ENCODE results near the gene CTIF. TPM values are rescaled to one million over a fixed set of nuclear protein-coding genes. Genes with fewer than 3 reads are reported as not detected.

CTIF gene
- total RNA-seq, 1 donor from 2014 or later = 4.2 TPM

DNA sequence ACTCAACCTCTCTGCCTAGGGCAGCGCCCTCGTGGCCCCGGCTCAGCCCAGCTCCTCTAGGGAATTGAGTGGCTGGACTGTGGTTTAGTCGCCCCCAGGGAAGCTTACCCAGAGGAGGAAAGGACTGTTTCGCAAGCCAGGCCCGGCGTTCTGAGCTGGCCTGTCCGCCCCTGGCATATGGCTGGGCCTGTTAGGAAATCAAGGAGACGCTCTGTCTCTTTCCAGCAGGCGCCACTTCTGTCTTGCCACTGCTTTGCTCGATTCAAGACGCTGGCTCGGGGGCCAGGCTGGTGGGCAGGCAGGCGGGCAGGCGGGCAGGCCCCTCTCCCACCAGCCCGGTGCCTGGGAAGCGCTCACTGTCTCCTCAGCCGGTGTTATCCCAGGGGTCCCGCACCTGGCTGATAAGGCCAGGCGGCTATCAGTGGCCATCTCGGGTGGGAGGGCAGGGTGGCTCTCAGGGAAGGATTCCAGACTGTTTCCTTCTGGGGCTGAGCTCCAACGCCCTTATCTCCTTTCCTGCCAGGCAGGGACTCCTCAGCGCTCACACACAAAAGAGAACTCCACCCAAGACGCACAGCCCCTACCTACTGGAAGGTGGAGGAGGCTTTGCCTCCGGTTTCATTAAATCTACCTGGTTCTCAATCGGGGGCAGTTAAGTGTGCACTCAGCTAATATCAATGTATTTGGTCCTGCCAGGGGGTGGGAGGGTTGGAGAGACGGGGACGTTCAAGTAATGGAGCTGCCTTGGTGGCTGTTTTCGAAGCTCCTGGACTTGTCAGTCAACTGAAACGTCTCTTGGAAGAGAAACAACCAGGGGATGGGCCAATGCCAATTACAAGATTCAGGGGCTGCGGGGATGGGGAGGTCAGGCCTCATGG lies 302.8 kb downstream of the CTIF start:
- intact Hi-C loops (cut with micrococcal nuclease) = loop anchor here (1.0 to 2.0 kb wide), 3 partner anchors 7 to 65 kb away; no protein-coding TSS in a partner anchor

DNA sequence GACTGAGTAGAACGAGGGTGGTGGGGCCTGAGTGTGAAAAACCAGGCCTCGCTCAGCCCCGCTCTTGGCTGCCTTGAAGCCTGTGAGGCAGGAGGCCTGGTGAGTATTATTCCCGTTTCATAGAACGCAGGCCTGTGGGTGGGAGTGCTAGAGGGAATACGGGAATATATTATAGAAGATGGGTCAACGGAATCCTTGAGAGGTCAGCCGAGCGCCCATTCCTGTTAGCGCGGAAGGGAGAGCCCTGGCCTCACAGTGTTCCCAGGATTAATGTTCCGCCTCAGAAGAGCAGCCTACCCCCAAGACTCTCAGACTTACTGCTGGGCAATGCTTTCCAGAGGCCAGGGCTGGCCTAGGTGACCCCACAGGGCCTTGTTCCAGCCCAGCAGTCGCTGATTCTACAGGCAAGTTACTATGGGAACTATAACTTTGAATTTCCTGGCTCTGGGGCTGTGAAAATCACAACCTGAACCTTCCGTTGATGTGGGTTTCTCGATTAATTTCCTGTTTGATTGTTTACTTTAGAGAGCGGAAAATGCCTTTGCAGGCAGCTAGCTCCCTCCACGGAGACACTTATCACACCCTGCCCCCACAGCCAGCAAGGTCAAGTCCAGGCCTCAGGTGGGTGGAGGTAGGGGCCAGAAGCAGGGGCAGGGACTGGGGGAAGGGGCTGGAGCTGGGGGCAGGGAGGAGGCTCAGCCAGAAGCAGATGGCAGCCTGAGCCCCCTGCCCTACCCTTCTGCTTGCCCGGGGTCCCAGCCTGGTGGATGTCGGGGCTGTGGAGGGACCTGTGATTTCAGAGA lies 303.6 kb downstream of the CTIF start:
- intact Hi-C loops (cut with micrococcal nuclease) = loop anchor here (1.0 to 2.0 kb wide), 3 partner anchors 8 to 66 kb away; no protein-coding TSS in a partner anchor

DNA sequence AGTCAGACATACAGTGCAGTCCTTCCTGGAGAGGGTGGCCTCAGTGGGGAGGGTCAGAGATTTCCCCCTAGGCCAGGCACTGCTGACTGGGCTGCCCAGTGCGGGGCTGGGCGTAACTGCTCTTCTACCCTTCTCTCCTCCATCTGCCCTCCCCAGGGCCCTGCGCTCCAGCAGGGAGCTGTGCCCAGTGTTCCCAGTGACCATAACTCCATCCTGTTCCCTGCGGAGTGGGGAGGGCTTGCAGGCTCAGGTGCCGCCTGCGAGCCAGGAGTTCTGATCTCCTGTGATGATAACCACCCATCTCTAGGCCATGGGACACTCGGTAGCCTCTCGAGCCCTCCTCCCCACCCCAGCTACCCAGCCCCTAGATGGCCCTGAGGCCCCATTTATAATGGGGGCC lies 304.3 kb downstream of the CTIF start:
- intact Hi-C loops (cut with micrococcal nuclease) = loop anchor here (2.0 kb wide), 2 partner anchors 26 to 66 kb away; no protein-coding TSS in a partner anchor

- intact Hi-C loops (cut with micrococcal nuclease) = loop anchor here (2.0 kb wide), 2 partner anchors 25 to 67 kb away; no protein-coding TSS in a partner anchor
Measured at GRCh38 chr18:48843596-48843995, 304.8 kb downstream of the CTIF start.

- intact Hi-C loops (cut with micrococcal nuclease) = no loop called here
Measured at GRCh38 chr18:48844271-48844670, 305.4 kb downstream of the CTIF start.

- intact Hi-C loops (cut with micrococcal nuclease) = no loop called here
Measured at GRCh38 chr18:48845174-48845573, 306.3 kb downstream of the CTIF start.

- intact Hi-C loops (cut with micrococcal nuclease) = no loop called here
Measured at GRCh38 chr18:48846423-48846932, 307.6 kb downstream of the CTIF start.

DNA sequence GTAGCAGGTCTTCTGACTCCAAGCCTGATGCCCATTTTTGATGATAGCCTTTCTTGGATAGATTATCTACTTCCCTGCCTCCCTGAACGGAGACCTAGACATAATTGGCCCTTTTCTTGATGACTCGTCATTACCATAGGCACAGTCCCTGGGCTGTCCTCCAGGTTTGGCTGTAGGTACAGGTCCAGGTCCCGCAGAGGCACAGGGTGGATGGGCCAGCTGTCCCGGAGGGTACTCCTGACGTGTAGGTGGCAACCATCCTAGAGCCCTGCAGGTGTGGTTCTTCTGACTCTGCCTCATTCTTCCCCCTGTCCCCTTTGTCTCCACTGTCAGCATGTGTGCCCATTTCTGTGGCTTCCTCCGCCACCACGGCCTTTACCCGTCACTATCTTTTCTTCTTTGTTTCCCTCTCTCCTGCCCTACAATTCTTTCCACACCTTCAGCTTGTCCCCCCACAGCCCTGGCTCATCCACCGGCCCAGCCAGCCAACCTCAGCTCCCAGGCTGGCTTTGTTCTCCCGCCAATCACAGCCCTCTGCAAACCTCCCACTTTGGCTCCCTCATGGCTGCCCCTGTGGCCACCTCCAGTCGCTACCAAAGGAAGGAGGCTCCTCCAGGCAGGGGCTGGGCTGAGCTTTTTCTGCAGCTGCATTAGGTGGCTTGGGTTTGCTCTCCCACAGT lies 309.1 kb downstream of the CTIF start:
- intact Hi-C loops (cut with micrococcal nuclease) = no loop called here

DNA sequence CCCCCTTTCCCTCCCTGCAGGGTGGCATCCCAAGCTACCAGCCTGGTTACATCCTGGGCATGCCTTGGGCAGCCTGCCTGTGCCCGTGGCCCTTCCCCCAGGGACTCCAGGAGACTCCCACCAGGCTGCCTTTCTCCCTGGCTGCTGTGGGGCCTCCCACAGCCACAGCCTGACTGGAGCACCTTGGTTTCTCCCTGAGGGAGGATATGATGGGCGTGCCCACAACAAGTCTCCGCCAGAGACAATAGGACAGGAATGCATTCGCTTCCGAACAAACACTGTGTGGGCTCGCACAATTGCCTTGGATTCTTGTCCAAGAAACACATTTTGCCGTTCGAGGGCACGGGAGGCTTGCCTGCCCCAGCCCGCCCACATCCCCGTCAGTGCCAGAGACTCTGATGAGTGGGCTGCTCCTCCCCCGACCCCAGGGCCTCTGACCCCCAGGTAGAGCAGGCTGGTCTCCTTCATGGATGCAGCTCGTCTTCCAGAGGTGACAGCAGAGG lies 309.9 kb downstream of the CTIF start:
- intact Hi-C loops (cut with micrococcal nuclease) = no loop called here

DNA sequence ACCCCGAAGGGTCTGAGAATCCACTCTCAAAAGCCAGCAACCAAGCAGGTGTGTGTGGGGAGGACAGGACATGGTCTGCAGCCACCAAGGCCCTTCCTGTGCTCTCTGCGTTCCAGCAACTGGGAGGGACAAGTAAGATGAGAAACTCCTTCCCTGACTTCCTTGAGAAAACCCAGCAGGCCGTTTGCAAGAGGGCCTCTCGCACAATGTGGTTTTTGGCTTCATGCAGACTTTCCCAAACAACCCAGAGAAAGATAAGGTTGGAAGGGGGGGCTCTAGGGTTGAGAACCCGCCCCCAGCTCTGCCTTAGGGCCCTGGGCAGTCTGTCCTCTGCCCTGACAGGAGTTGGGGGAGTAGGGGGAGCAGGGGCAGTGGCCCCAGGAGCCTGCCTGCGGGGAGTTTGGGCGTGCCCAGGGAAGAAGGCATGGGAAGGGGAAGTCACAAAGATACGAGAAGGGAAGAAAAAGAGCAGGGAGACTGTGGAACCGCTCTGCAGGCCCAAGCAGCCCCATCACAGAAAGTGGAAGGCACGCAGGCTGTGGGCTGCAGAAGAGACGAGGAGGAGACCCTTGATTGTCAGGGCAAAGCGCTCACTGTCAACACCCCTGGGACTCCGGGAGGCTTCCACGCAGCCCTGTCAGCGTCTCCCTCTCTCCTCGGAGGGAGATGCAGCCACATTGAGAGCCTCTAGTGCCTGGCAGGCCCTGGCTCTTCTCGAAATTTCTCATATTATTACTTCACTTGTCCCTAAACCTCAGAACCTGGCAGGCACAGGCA lies 312.2 kb downstream of the CTIF start:
- intact Hi-C loops (cut with micrococcal nuclease) = no loop called here

DNA sequence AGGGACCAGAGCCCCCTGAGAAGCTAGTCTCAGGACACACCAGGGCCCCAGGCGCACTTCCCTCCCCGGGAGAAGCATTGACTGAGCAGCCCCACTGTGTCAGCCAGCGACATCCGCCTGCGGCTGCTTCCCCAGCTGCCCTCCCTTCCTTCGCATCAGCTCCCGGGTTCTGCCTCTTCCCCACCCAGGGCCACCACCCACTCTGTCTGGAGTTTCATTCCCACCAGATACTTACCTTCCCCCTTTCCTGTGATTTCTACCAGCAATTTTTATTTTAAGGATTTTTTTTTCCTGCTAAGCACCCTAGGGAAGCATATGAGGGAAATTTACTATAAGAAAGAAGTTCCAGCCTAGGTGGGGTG lies 312.7 kb downstream of the CTIF start:
- intact Hi-C loops (cut with micrococcal nuclease) = no loop called here

- intact Hi-C loops (cut with micrococcal nuclease) = no loop called here
Measured at GRCh38 chr18:48852292-48852691, 313.5 kb downstream of the CTIF start.

- intact Hi-C loops (cut with micrococcal nuclease) = no loop called here
Measured at GRCh38 chr18:48852794-48853193, 314.0 kb downstream of the CTIF start.

DNA sequence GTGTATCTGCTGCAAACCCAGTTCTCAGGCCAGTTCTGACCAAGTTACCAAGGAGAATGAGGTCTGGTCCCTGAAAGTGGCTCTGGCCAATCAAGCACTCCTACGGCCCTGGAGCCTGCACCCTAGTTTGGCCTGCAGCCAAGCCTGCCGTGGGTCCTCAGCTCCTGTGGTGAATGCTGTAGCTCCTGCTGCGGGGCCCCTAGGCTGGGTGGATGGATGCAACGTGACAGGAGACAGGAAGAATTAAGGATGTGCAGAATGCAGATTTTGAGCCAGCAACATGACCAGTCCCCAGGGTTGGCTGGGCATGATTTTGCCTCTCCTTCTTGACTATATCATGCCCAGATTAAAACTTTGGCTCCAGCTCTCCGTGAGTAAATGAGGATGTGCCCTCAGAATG lies 314.8 kb downstream of the CTIF start:
- intact Hi-C loops (cut with micrococcal nuclease) = no loop called here

- intact Hi-C loops (cut with micrococcal nuclease) = no loop called here
Measured at GRCh38 chr18:48854780-48855179, 315.9 kb downstream of the CTIF start.

- intact Hi-C loops (cut with micrococcal nuclease) = no loop called here
Measured at GRCh38 chr18:48855422-48856377, 316.9 kb downstream of the CTIF start.

GRCh38 chr18:48857023-48857694 lies 318.3 kb downstream of the CTIF start:
- intact Hi-C loops (cut with micrococcal nuclease) = no loop called here

DNA sequence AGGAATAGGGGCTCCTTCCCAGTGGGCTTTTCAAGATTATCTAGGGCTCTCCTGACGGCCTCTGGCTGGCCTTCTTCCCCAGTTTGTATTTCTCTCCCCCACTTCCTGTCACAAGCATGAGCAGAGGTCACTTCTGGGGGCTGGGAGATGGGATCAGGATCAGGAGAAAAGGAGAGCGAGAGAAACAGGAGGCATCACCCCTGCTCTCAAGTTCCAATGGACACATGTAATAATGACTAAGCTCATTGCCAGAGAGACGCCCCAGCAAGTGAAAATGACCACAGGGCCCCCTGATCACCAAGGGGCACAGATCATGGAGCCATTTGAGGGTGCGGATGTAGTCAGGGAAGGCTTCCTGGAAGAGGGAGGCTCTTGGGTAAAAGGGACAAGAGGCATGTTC lies 319.8 kb downstream of the CTIF start:
- intact Hi-C loops (cut with micrococcal nuclease) = no loop called here
